GM21723 (cell line): Measurements from ENCODE around the gene OVOL1.
"Not testable (repeated sequence)": the region's sequence is repeated elsewhere in the genome, so short reads cannot be mapped to it uniquely, and the experiment has no call there.

Experiments used
- ATAC-seq: cut with Tn5 transposase; IDR thresholded peaks from one replicate; pipeline ENCODE4 v1.9.1; 2021; ENCODE audit warnings: mild to moderate bottlenecking, moderate library complexity; ENCODE audit not compliant: unreplicated experiment

Gene OVOL1

GRCh38 chr11:65814131-65814985 is 27.5 kb downstream of the OVOL1 start:
- ATAC-seq, result no peak

DNA sequence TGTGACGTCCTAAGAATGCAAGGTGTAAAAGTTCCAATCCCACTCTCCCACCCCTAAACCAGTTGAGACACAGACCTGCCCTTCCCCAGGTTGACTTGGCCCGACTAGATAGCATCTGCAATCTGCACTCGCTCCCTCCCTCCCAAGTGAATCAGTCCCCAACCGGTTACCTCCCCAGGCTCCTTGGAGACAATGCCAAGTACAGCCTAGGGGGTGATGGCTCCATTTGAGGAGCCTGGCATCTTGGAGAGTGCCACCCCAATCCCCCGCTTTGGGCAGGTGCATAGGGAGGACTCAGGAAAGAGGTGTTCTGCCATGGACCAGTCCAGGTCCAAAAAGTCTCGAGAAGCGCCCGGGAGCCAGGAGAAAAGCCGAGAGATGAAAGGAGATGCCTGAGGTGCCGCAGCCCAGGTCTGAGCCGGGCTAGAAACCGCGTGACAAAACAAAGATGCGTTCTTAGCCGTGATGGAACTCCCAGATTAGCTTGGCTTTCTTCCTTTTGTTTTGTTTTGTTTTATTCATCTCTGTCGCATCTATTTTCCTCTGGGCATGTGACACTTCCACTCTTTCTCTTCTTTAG is 28.2 kb downstream of the OVOL1 start:
- ATAC-seq, result no peak

- ATAC-seq, result no peak
Measured at GRCh38 chr11:65816696-65817095, 29.8 kb downstream of the OVOL1 start.

DNA sequence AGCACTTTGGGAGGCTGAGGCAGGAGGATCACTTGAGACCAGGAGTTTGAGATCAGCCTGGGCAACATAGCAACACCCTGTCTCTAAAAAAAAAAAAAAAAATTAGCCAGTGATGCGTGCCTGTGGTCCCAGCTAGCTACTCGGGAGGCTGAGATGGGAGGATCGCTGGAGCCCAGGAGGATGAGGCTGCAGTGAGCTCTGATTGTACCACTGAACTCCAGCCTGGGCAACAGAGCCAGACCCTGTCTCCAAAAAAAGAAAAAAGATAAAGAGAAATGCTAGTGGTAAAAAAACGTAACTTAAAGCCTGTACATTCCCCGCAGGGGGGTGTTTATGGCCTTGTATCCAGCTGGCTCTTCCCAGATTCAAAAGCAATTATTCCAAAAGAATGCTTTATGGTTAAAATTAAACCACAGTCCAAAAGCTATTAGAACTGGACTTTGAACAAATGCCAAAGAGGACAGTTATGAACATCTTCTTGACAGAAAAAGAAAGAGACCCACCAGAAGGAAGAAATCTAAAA is 30.5 kb downstream of the OVOL1 start:
- no peak for ATAC-seq

DNA sequence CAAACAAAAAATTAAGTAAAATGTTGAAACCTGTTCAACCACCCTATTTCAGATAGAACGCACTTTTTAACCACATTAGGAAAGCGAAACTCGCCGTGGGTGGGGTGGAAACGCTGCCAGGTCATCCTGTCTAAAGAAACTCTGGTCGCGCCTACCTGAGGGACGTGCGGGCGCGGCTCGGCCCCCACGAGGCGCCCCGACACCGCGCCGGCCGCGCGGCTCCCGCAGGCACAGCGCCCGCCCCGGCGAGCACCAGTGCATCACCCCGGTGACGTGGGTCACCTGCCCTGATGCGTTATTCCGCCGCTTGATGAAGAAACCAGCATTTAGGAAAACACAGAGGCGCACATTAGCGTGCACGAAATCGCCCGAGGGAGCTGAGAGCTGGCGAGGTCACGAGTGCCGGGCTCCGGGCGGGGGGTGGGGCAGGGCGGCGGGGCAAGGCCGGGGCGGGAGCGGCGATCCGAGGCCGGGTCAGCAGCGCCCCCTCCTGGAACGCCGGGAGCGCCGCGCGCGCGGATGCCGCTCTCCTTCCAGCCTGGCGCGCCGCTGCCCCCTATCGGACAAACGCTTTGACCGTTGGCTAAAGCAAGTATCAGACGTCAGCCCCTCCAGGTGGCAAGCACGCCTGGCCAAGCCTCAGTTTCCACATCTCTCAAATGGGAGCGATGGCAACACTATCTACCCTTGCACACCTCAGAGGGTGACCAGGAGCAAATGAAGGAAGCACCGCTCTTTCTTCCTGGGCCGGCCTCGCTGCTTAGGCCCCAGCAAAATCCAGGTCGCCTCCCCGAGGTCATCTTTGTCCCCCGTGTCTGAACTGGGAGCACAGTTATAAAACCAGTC is 31.2 kb downstream of the OVOL1 start:
- ATAC-seq, result peak; percentile 79

- ATAC-seq, result no peak
Measured at GRCh38 chr11:65821107-65821506, 34.2 kb downstream of the OVOL1 start.

DNA sequence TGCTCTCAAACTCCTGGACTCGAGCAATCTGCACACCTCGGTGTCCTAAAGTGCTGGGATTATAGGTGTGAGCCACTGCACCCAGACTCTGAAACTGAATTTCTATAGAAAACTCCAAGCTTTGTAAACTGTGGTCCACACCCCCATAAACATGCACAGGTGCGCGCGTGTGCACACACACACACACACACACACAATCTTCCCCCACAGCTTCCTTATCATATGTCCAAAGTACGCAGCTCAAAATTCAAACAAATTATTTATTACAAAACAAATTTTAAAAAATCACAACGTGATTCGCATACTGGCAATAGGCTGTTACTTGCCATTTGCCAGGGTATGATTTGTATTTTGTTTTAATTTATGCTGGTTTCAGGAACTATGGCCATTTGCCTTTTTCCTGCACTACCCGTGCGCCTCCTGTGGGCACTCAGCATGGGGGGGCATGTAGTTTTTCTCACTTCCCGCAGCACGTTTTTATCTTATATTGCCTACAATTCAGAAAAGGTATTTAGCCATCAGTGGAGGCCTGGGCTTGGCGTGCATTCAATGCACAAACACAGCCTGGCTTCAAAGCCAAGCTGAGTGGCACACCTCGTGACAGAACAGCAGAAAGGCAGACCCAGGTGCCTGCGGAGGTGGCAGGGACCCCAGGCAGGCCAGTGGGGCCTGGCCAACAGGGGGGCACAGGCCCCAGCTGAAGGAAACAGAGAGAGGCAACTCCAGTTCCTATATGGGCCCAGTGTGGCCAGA is 36.1 kb downstream of the OVOL1 start:
- ATAC-seq, result no peak

DNA sequence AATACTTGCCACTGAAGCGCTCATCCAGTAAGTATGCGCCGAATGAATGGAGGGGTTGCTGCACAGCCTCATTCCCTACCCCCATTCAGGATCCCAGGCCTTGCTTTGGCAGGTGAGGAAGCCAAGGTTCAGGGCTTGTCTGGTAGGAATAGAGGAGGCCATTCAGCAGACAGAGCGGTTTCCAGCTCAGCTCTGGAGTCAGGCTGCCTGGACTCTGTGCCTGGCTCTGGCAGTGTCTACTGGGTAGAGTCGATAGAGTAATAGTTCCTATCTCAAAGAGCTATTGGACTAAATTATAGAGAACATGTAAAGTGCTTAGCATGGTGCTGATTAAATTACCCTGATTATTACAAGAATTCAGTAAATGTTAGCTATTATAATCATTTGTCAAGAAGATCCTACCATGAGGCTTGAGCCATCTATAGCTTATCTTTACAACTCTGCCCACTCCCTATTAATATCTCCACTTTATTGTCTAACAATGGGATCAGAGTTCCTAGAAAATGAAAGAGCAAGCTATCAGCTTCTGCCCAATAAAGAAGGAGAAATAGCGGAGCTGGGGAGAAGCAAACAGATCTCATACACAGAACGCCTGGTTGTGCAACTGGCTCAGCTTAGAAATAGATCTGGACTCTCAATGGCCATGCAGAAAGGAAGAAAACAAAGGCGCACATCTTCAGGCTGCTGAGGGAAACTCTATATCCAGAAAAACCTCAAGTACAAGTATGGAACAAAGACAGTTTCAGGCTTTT is 40.3 kb downstream of the OVOL1 start:
- no peak for ATAC-seq

DNA sequence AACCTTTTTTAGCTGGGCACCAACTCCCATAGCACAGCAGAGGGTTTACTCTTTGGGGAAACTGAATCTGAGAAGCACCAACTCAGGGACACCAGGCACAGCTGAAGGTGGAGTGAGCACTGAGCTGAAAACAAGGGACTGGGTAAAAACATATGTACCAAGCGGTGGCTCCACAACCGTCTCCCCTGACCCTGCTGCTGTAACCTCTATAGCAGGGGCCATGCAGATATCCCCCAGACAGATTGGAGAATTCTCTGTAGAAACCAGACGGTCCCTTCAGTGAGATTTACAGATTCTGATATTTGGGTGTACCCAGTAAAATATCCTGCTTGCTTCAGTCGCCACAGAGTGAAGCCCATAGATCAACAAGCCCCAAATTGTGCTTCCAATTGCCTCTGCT is 42.6 kb downstream of the OVOL1 start:
- no peak for ATAC-seq

DNA sequence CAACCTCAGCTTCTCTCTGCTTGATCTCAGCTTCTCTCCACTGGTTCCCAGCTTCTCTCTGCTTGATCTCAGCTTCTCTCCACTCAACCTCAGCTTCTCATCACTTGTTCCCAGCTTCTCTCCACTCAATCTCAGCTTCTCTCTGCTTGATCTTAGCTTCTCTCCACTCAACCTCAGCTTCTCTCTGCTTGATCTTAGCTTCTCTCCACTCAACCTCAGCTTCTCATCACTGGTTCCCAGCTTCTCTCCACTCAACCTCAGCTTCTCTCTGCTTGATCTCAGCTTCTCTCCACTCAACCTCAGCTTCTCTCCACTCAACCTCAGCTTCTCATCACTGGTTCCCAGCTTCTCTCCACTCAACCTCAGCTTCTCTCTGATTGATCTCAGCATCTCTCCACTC is 45.4 kb downstream of the OVOL1 start:
- ATAC-seq, result not testable (repeated sequence)

GRCh38 chr11:65833297-65834030 is 46.6 kb downstream of the OVOL1 start, which contains the start of gene SNX32:
Gene SNX32 (plus strand): TSS chr11:65833963. CDS start chr11:65834066, 103 bp downstream.
- ATAC-seq, result peak; percentile 94

GRCh38 chr11:65834202-65834601 is 47.3 kb downstream of the OVOL1 start:
- ATAC-seq, result no peak

- ATAC-seq, result no peak
Measured at GRCh38 chr11:65842144-65842543, 55.3 kb downstream of the OVOL1 start.

DNA sequence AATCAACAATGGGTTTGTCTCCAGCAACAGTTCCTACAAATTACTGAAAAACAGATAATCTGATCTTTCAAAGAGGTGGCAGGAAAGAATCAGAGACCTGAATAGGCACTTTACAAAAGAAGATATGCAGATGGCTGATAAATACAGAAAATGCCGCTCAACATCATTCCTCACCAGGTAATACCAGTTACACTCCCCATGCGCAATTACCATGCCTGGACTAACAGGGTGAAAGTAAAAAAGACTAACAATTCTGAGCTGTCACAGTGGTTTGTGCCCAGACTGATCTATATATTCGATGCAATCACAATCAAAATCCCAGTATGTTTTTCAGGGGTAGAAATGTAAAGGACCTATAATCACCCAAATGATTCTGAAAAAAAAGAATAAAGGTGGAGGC is 56.9 kb downstream of the OVOL1 start:
- no peak for ATAC-seq

DNA sequence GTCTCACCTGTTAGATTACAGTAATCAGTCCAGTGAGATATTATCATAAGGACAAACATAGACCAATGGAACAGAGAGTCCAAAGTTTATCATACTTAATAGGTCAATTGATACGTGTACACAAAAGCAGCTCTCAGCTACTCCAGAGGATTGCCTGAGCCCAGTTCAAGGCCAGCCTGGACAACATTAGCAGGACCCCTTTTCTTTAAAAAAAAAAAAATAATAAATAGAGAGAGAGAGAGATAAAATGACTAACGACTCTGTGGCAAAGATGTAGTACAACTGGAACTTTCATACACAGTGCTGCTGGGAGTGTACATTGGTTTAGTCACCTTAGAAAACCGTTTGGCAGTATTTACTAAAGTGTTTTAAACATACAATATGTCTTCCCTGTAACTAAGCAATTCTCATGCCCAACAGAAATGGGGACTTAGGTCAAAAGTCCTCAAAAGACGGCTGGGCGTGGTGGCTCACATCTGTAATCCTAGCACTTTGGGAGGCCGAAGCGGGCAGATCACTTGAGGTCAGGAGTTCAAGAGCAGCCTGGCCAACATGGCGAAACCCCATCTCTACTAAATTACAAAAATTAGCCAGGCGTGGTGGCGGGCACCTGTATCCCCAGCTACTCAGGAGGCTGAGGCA is 57.5 kb downstream of the OVOL1 start:
- ATAC-seq, result no peak
